CD8-positive, alpha-beta memory T cell (primary cell): Measurements from ENCODE around the gene FGF8. TPM values are rescaled to one million over a fixed set of nuclear protein-coding genes. Genes with fewer than 3 reads are reported as not detected.

Experiments
- CTCF ChIA-PET: fragments of 350-600 bp; sonication (Branson Sonifier 250); formaldehyde crosslinking; loops from one replicate; lab custom pipeline; 2021; ENCODE audit warnings: antibody characterized with exemption; lab: Charles Lee
- POLR2A ChIA-PET: fragments of 350-600 bp; sonication (Branson Sonifier 250); formaldehyde crosslinking; loops from one replicate; lab custom pipeline; 2021; ENCODE audit warnings: antibody characterized with exemption; lab: Charles Lee
- DNase-seq, 5 donors: peaks; one replicate each; pipeline versions ENCODE4 v3.0.0 to v3.0.0-alpha.2; 2020 to 2022; ENCODE audit warnings: mixed read lengths in 1 of 5
- H3K27ac ChIP-seq: one replicate; pipeline ENCODE4 v1.7.0; 2013; ENCODE audit warnings: low read depth, mild to moderate bottlenecking, low read length, moderate library complexity
- H3K27me3 ChIP-seq: 2 replicates; pipeline ENCODE4 v1.7.0; 2013; ENCODE audit warnings: low read length, mild to moderate bottlenecking; ENCODE audit not compliant: insufficient read depth, poor library complexity, severe bottlenecking
- H3K36me3 ChIP-seq: 2 replicates; pipeline ENCODE4 v1.7.0; 2013; ENCODE audit warnings: mild to moderate bottlenecking, low read length, moderate library complexity; ENCODE audit not compliant: insufficient read depth
- H3K4me1 ChIP-seq: 2 replicates; pipeline ENCODE4 v1.7.0; 2013; ENCODE audit warnings: mild to moderate bottlenecking, low read length, moderate library complexity; ENCODE audit not compliant: insufficient read depth
- H3K4me3 ChIP-seq: 2 replicates; pipeline ENCODE4 v1.7.0; 2013; ENCODE audit warnings: mild to moderate bottlenecking, low read length
- H3K9me3 ChIP-seq: 2 replicates; pipeline ENCODE4 v1.7.0; 2013; ENCODE audit warnings: mild to moderate bottlenecking, low read length
- H3K27ac Mint-ChIP-seq, 8 donors: one replicate each; pipeline ENCODE4 v1.8.0; 2020 to 2021; ENCODE audit warnings: mixed read lengths in 8 of 8, mild to moderate bottlenecking in 6 of 8, inconsistent platforms in 3 of 8, moderate library complexity in 3 of 8
- H3K27me3 Mint-ChIP-seq, 2 donors: one replicate each; pipeline ENCODE4 v1.8.0; 2020 to 2021; ENCODE audit warnings: mixed read lengths in 2 of 2, mild to moderate bottlenecking in 1 of 2, moderate library complexity in 1 of 2
- H3K36me3 Mint-ChIP-seq, 3 donors: one replicate each; pipeline ENCODE4 v1.8.0; 2020 to 2021; ENCODE audit warnings: mixed read lengths in 3 of 3, inconsistent platforms in 1 of 3, mild to moderate bottlenecking in 1 of 3
- H3K4me1 Mint-ChIP-seq, 3 donors: one replicate each; pipeline ENCODE4 v1.8.0; 2020 to 2021; ENCODE audit warnings: mixed read lengths in 3 of 3, inconsistent platforms in 1 of 3, mild to moderate bottlenecking in 1 of 3
- H3K4me3 Mint-ChIP-seq, 7 donors: one replicate each; pipeline ENCODE4 v1.8.0; 2020 to 2021; ENCODE audit warnings: mixed read lengths in 7 of 7, mild to moderate bottlenecking in 6 of 7, moderate library complexity in 4 of 7, inconsistent platforms in 2 of 7
- H3K9me3 Mint-ChIP-seq, 5 donors: one replicate each; pipeline ENCODE4 v1.8.0; 2020 to 2022; ENCODE audit warnings: mixed read lengths in 5 of 5, mild to moderate bottlenecking in 3 of 5, moderate library complexity in 2 of 5, inconsistent platforms in 1 of 5
- polyA plus RNA-seq: library from polyadenylated mRNA; unstranded; fragments of 300-500 nt; fragmentation: Illumina TruSeq; gene quantifications from one replicate; pipeline ENCODE4 v1.2.3, GENCODE V29; 2021
- total RNA-seq, 2 experiments: library from RNA; stranded (reverse); gene quantifications; one replicate each; pipeline ENCODE4 v1.2.3, GENCODE V29; 2021

The FGF8 gene
- total and polyA plus RNA-seq, 3 experiments from 2014 or later, result not detected

GRCh38 chr10:101732096-101732495 is 43.8 kb downstream of the FGF8 start:
- Mint-ChIP-seq H3K9me3 (no peaks in the 10 kb centered on the region), H3K36me3 (no peaks in the 10 kb centered on the region), H3K4me1 (no peaks in the 10 kb centered on the region), H3K4me3 (no peak overlapping the region), H3K27ac (no peak overlapping the region), H3K27me3 (peaks cover 12 to 25% of the 10 kb centered on the region in 2 donors)
- no peaks in the 10 kb centered on the region for H3K27me3 ChIP-seq
- H3K4me3 ChIP-seq, result no peak overlapping the region
- H3K4me1 ChIP-seq, result no peaks in the 10 kb centered on the region
- H3K9me3 ChIP-seq, result no peaks in the 10 kb centered on the region
- ChIA-PET CTCF (no interaction called here), POLR2A (no interaction called here)
- H3K36me3 ChIP-seq, result no peaks in the 10 kb centered on the region
- no peak overlapping the region for H3K27ac ChIP-seq
- no peak for DNase-seq

GRCh38 chr10:101726115-101726387 is 49.9 kb downstream of the FGF8 start:
- no peaks in the 10 kb centered on the region for H3K9me3 Mint-ChIP-seq
- no peaks in the 10 kb centered on the region for H3K4me1 ChIP-seq
- peaks cover 0 to 1% (median 0%) of the 10 kb centered on the region in 3 donors for H3K36me3 Mint-ChIP-seq
- no peaks in the 10 kb centered on the region for H3K27me3 ChIP-seq
- no peak overlapping the region for H3K4me3 ChIP-seq
- no peaks in the 10 kb centered on the region for H3K36me3 ChIP-seq
- ChIA-PET CTCF (no interaction called here), POLR2A (no interaction called here)
- no peak overlapping the region for H3K27ac Mint-ChIP-seq
- no peak for DNase-seq
- no peaks in the 10 kb centered on the region for H3K9me3 ChIP-seq
- no peak overlapping the region for H3K27ac ChIP-seq
- no peak overlapping the region for H3K4me3 Mint-ChIP-seq
- peaks cover 3 to 27% of the 10 kb centered on the region in 2 donors for H3K27me3 Mint-ChIP-seq
- H3K4me1 Mint-ChIP-seq, result no peaks in the 10 kb centered on the region

GRCh38 chr10:101725296-101726114 is 50.4 kb downstream of the FGF8 start:
- CTCF ChIA-PET, result no interaction called here
- no peak overlapping the region for H3K4me3 Mint-ChIP-seq

GRCh38 chr10:101724446-101724845 is 51.5 kb downstream of the FGF8 start:
- H3K36me3 Mint-ChIP-seq, result peaks cover 0 to 1% (median 0%) of the 10 kb centered on the region in 3 donors
- ChIA-PET POLR2A (no interaction called here), CTCF (no interaction called here)
- Histone ChIP-seq H3K9me3 (no peaks in the 10 kb centered on the region), H3K4me1 (no peaks in the 10 kb centered on the region), H3K36me3 (no peaks in the 10 kb centered on the region), H3K4me3 (no peak overlapping the region), H3K27me3 (no peaks in the 10 kb centered on the region), H3K27ac (no peak overlapping the region)
- DNase-seq, result no peak
- H3K9me3 Mint-ChIP-seq, result no peaks in the 10 kb centered on the region
- H3K4me3 Mint-ChIP-seq, result no peak overlapping the region
- no peaks in the 10 kb centered on the region for H3K4me1 Mint-ChIP-seq
- H3K27me3 Mint-ChIP-seq, result peaks cover 3 to 33% of the 10 kb centered on the region in 2 donors
- no peak overlapping the region for H3K27ac Mint-ChIP-seq

More at GRCh38 chr10:101725296-101726114, 50.4 kb downstream of the FGF8 start:
- Mint-ChIP-seq H3K36me3 (peaks cover 0 to 1% (median 0%) of the 10 kb centered on the region in 3 donors), H3K27ac (no peak overlapping the region), H3K27me3 (peaks cover 3 to 30% of the 10 kb centered on the region in 2 donors), H3K4me1 (no peaks in the 10 kb centered on the region), H3K9me3 (no peaks in the 10 kb centered on the region)
- no peak for DNase-seq
- no peaks in the 10 kb centered on the region for H3K27me3 ChIP-seq
- H3K4me3 ChIP-seq, result no peak overlapping the region
- no peaks in the 10 kb centered on the region for H3K4me1 ChIP-seq
- no peak overlapping the region for H3K27ac ChIP-seq
- no peaks in the 10 kb centered on the region for H3K9me3 ChIP-seq
- POLR2A ChIA-PET, result no interaction called here
- no peaks in the 10 kb centered on the region for H3K36me3 ChIP-seq

GRCh38 chr10:101723176-101723575 is 52.7 kb downstream of the FGF8 start:
- H3K36me3 ChIP-seq, result no peaks in the 10 kb centered on the region
- H3K4me3 Mint-ChIP-seq, result no peak overlapping the region
- no peak overlapping the region for H3K4me3 ChIP-seq
- ChIA-PET CTCF (interaction anchor here (1.8 kb wide), 1 partner anchor 14 kb away, joined by 5 read pairs; no protein-coding TSS in a partner anchor), POLR2A (no interaction called here)
- no peak for DNase-seq
- peaks cover 3 to 36% of the 10 kb centered on the region in 2 donors for H3K27me3 Mint-ChIP-seq
- H3K4me1 ChIP-seq, result no peaks in the 10 kb centered on the region
- H3K27ac Mint-ChIP-seq, result no peak overlapping the region
- H3K4me1 Mint-ChIP-seq, result no peaks in the 10 kb centered on the region
- H3K9me3 Mint-ChIP-seq, result no peaks in the 10 kb centered on the region
- H3K9me3 ChIP-seq, result no peaks in the 10 kb centered on the region
- H3K27me3 ChIP-seq, result no peaks in the 10 kb centered on the region
- peaks cover 0 to 1% (median 0%) of the 10 kb centered on the region in 3 donors for H3K36me3 Mint-ChIP-seq
- no peak overlapping the region for H3K27ac ChIP-seq

GRCh38 chr10:101721806-101722205 is 54.1 kb downstream of the FGF8 start:
- Mint-ChIP-seq H3K9me3 (no peaks in the 10 kb centered on the region), H3K27ac (no peak overlapping the region), H3K36me3 (peaks cover 0 to 1% (median 0%) of the 10 kb centered on the region in 3 donors), H3K4me1 (no peaks in the 10 kb centered on the region), H3K27me3 (peaks cover 3 to 36% of the 10 kb centered on the region in 2 donors), H3K4me3 (no peak overlapping the region)
- H3K4me1 ChIP-seq, result no peaks in the 10 kb centered on the region
- ChIA-PET POLR2A (no interaction called here), CTCF (interaction anchor here (1.8 kb wide), 1 partner anchor 16 kb away, joined by 5 read pairs; no protein-coding TSS in a partner anchor)
- H3K27ac ChIP-seq, result no peak overlapping the region
- DNase-seq, result no peak
- H3K4me3 ChIP-seq, result no peak overlapping the region
- H3K9me3 ChIP-seq, result no peaks in the 10 kb centered on the region
- no peaks in the 10 kb centered on the region for H3K27me3 ChIP-seq
- H3K36me3 ChIP-seq, result no peaks in the 10 kb centered on the region

- H3K27ac Mint-ChIP-seq, result no peak overlapping the region
- H3K4me1 ChIP-seq, result no peaks in the 10 kb centered on the region
- no peaks in the 10 kb centered on the region for H3K9me3 ChIP-seq
- DNase-seq, result no peak
- ChIA-PET CTCF (no interaction called here), POLR2A (no interaction called here)
- H3K4me3 ChIP-seq, result no peak overlapping the region
- no peak overlapping the region for H3K27ac ChIP-seq
- peaks cover 3 to 37% of the 10 kb centered on the region in 2 donors for H3K27me3 Mint-ChIP-seq
- H3K36me3 ChIP-seq, result no peaks in the 10 kb centered on the region
- no peaks in the 10 kb centered on the region for H3K9me3 Mint-ChIP-seq
- no peaks in the 10 kb centered on the region for H3K27me3 ChIP-seq
- no peaks in the 10 kb centered on the region for H3K4me1 Mint-ChIP-seq
- H3K4me3 Mint-ChIP-seq, result no peak overlapping the region
- peaks cover 0 to 1% (median 0%) of the 10 kb centered on the region in 3 donors for H3K36me3 Mint-ChIP-seq
These were observed 55.2 kb downstream of the FGF8 start for GRCh38 chr10:101720606-101721230.
